ENCODE results near the gene ELK4. TPM values are rescaled to one million over a fixed set of nuclear protein-coding genes. Genes with fewer than 3 reads are reported as not detected.
A peak's percentile ranks its signal among the peaks of the same experiment; 100 is the strongest.

ELK4 gene
- total RNA-seq, 1 experiment from 2014 or later, result 39.0 TPM

GRCh38 chr1:205568135-205568468 lies 63.7 kb downstream of the ELK4 start:
- DNase-seq (ENCODE audit: low spot score) (no peak), ATAC-seq (peak; percentile 56)
- POLR2A ChIA-PET, result no interaction called here
- Mint-ChIP-seq H3K27me3 (ENCODE audit: low read depth) (peaks cover 81% of the 10 kb centered on the region), H3K9me3 (no peaks in the 10 kb centered on the region), H3K36me3 (no peaks in the 10 kb centered on the region), H3K4me3 (peak overlapping the region; percentile 68), H3K4me1 (peaks cover 12% of the 10 kb centered on the region), H3K27ac (no peak overlapping the region)
- no peak for TF ChIP-seq ZNF671 (CRISPR knock-in tag; IDR thresholded peaks at IDR 0.05)
- CTCF ChIA-PET, result interaction anchor here (0.7 to 2.1 kb wide), 2 partner anchors 10 to 23 kb away, joined by 3 to 9 read pairs; no protein-coding TSS in a partner anchor

- ATAC-seq (no peak), DNase-seq (ENCODE audit: low spot score) (no peak)
- Mint-ChIP-seq H3K4me3 (peak overlapping the region; percentile 68; the same call in 1 of the 2 replicates), H3K36me3 (no peaks in the 10 kb centered on the region), H3K9me3 (no peaks in the 10 kb centered on the region), H3K4me1 (peaks cover 12% of the 10 kb centered on the region), H3K27me3 (ENCODE audit: low read depth) (peaks cover 81% of the 10 kb centered on the region), H3K27ac (no peak overlapping the region)
- no peak for TF ChIP-seq ZBTB43 (CRISPR knock-in tag; IDR thresholded peaks at IDR 0.05)
- no peak for TF ChIP-seq SMAD4 (CRISPR knock-in tag; IDR thresholded peaks at IDR 0.05)
- TF ChIP-seq FOXJ3 (CRISPR knock-in tag; IDR thresholded peaks at IDR 0.05; ENCODE audit: borderline replicate concordance), result no peak
- CTCF ChIA-PET, result interaction anchor here (0.7 to 1.3 kb wide), 3 partner anchors 24 to 129 kb away, joined by 3 to 5 read pairs (median 4); no protein-coding TSS in a partner anchor
- POLR2A ChIA-PET, result no interaction called here
Observed at GRCh38 chr1:205567716-205568115, 64.1 kb downstream of the ELK4 start.

- DNase-seq (ENCODE audit: low spot score), result no peak
- Mint-ChIP-seq H3K27ac (no peak overlapping the region), H3K9me3 (peaks cover 17% of the 10 kb centered on the region), H3K27me3 (ENCODE audit: low read depth) (peaks cover 74% of the 10 kb centered on the region), H3K4me3 (no peak overlapping the region), H3K36me3 (peaks cover 4% of the 10 kb centered on the region), H3K4me1 (peaks cover 7% of the 10 kb centered on the region)
- ChIA-PET POLR2A (no interaction called here), CTCF (interaction anchor here (1.5 kb wide), 1 partner anchor 37 kb away, joined by 4 read pairs; no protein-coding TSS in a partner anchor)
- TF ChIP-seq OVOL2 (CRISPR knock-in tag; IDR thresholded peaks at IDR 0.05; ENCODE audit: borderline replicate concordance) (no peak), ZNF219 (CRISPR knock-in tag; IDR thresholded peaks at IDR 0.05; ENCODE audit: borderline replicate concordance) (no peak), TP53 (CRISPR knock-in tag; IDR thresholded peaks at IDR 0.05) (no peak), ZNF425 (CRISPR knock-in tag; conservative IDR thresholded peaks at IDR 0.05) (no peak), ZNF416 (CRISPR knock-in tag; IDR thresholded peaks at IDR 0.05) (no peak), HMGXB4 (CRISPR knock-in tag; IDR thresholded peaks at IDR 0.05) (no peak), TEAD1 (CRISPR knock-in tag; IDR thresholded peaks at IDR 0.05) (no peak), ZBTB21 (CRISPR knock-in tag; IDR thresholded peaks at IDR 0.05; ENCODE audit: borderline replicate concordance) (no peak), NR3C1 (CRISPR knock-in tag; conservative IDR thresholded peaks at IDR 0.05; ENCODE audit: low read depth) (no peak), SMAD4 (CRISPR knock-in tag; IDR thresholded peaks at IDR 0.05) (no peak), CREM (CRISPR knock-in tag; IDR thresholded peaks at IDR 0.05) (no peak), AFF4 (CRISPR knock-in tag; IDR thresholded peaks at IDR 0.05; ENCODE audit: borderline replicate concordance) (no peak), PRDM15 (CRISPR knock-in tag; IDR thresholded peaks at IDR 0.05) (no peak), ZNF138 (CRISPR knock-in tag; conservative IDR thresholded peaks at IDR 0.05) (no peak)
- no peak for ATAC-seq
Observed at GRCh38 chr1:205565799-205566198, 66.0 kb downstream of the ELK4 start.

All from WTC11 (cell line).